Measurements from ENCODE around the gene AP3B1. TPM values are rescaled to one million over a fixed set of nuclear protein-coding genes. Genes with fewer than 3 reads are reported as not detected.
"Not testable (repeated sequence)": the region's sequence is repeated elsewhere in the genome, so short reads cannot be mapped to it uniquely, and the experiment has no call there.

Gene AP3B1
- total and polyA plus RNA-seq, 2 experiments from 2014 or later: 32.1 to 46.3 TPM

DNA sequence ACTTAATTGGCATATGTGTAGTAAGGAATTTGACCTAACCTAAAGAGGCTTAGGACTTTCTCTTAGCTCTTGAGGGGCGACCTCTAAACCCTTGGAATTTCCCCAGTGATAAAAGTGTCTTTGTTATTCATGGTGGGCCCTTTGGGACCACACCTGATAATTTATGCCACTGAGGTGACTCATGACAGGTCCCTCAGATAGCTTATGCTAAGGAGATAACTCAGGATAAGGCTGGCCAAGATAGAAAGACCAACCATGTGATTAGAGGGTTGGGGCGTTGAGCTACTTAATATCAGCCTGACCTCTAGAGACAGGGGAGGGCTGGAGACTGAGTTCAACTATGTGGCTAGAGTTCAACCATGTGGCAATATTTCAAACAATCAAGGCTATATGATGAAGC is 218.1 kb downstream of the AP3B1 start:
- Histone ChIP-seq H2AFZ (no peak overlapping the region), H3F3A (replicated peaks; ENCODE audit: low read depth) (no peaks in the 10 kb centered on the region), H3K4me3 (no peak overlapping the region), H4K20me1 (replicated peaks; ENCODE audit: insufficient read depth) (no peaks in the 10 kb centered on the region), H3K4me2 (no peak overlapping the region), H3K79me2 (replicated peaks; ENCODE audit: insufficient read depth) (no peaks in the 10 kb centered on the region), H3K36me3 (ENCODE audit: insufficient read depth) (no peaks in the 10 kb centered on the region), H3K27ac (ENCODE audit: low read depth) (no peak overlapping the region), H3K4me1 (ENCODE audit: insufficient read depth) (no peaks in the 10 kb centered on the region), H3K9me2 (ENCODE audit: insufficient read depth) (no peaks in the 10 kb centered on the region), H3K27me3 (ENCODE audit: insufficient read depth) (no peaks in the 10 kb centered on the region)
- Mint-ChIP-seq H3K27ac (no peak overlapping the region), H3K4me1 (peaks cover 12% of the 10 kb centered on the region; the same call in 2 of the 3 replicates), H3K36me3 (ENCODE audit: low read depth) (peaks cover 14% of the 10 kb centered on the region; the same call in 2 of the 3 replicates), H3K27me3 (ENCODE audit: insufficient read depth, low read depth, poor library complexity) (no peaks in the 10 kb centered on the region), H3K4me3 (no peak overlapping the region), H3K9me3 (no peaks in the 10 kb centered on the region)
- TF ChIP-seq STAT1 (IDR thresholded peaks at IDR 0.05; ENCODE audit: unreplicated experiment): no peak
- no peak for TF ChIP-seq POLR2AphosphoS5 (IDR thresholded peaks at IDR 0.05; ENCODE audit: low read depth)
- TF ChIP-seq, protein P1, sequence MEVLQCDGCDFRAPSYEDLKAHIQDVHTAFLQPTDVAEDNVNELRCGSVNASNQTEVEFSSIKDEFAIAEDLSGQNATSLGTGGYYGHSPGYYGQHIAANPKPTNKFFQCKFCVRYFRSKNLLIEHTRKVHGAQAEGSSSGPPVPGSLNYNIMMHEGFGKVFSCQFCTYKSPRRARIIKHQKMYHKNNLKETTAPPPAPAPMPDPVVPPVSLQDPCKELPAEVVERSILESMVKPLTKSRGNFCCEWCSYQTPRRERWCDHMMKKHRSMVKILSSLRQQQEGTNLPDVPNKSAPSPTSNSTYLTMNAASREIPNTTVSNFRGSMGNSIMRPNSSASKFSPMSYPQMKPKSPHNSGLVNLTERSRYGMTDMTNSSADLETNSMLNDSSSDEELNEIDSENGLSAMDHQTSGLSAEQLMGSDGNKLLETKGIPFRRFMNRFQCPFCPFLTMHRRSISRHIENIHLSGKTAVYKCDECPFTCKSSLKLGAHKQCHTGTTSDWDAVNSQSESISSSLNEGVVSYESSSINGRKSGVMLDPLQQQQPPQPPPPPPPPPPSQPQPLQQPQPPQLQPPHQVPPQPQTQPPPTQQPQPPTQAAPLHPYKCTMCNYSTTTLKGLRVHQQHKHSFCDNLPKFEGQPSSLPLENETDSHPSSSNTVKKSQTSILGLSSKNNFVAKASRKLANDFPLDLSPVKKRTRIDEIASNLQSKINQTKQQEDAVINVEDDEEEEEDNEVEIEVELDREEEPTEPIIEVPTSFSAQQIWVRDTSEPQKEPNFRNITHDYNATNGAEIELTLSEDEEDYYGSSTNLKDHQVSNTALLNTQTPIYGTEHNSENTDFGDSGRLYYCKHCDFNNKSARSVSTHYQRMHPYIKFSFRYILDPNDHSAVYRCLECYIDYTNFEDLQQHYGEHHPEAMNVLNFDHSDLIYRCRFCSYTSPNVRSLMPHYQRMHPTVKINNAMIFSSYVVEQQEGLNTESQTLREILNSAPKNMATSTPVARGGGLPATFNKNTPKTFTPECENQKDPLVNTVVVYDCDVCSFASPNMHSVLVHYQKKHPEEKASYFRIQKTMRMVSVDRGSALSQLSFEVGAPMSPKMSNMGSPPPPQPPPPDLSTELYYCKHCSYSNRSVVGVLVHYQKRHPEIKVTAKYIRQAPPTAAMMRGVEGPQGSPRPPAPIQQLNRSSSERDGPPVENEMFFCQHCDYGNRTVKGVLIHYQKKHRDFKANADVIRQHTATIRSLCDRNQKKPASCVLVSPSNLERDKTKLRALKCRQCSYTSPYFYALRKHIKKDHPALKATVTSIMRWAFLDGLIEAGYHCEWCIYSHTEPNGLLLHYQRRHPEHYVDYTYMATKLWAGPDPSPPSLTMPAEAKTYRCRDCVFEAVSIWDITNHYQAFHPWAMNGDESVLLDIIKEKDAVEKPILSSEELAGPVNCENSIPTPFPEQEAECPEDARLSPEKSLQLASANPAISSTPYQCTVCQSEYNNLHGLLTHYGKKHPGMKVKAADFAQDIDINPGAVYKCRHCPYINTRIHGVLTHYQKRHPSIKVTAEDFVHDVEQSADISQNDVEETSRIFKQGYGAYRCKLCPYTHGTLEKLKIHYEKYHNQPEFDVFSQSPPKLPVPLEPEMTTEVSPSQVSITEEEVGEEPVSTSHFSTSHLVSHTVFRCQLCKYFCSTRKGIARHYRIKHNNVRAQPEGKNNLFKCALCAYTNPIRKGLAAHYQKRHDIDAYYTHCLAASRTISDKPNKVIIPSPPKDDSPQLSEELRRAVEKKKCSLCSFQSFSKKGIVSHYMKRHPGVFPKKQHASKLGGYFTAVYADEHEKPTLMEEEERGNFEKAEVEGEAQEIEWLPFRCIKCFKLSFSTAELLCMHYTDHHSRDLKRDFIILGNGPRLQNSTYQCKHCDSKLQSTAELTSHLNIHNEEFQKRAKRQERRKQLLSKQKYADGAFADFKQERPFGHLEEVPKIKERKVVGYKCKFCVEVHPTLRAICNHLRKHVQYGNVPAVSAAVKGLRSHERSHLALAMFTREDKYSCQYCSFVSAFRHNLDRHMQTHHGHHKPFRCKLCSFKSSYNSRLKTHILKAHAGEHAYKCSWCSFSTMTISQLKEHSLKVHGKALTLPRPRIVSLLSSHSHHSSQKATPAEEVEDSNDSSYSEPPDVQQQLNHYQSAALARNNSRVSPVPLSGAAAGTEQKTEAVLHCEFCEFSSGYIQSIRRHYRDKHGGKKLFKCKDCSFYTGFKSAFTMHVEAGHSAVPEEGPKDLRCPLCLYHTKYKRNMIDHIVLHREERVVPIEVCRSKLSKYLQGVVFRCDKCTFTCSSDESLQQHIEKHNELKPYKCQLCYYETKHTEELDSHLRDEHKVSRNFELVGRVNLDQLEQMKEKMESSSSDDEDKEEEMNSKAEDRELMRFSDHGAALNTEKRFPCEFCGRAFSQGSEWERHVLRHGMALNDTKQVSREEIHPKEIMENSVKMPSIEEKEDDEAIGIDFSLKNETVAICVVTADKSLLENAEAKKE (CRISPR knock-in tag; IDR thresholded peaks at IDR 0.05): peak; percentile 78
- TF ChIP-seq ZNF114 (CRISPR knock-in tag; IDR thresholded peaks at IDR 0.05): no peak
- no peak for TF ChIP-seq EZH2phosphoT487 (IDR thresholded peaks at IDR 0.05; ENCODE audit: unreplicated experiment)
- no peak for TF ChIP-seq ZNF331 (CRISPR knock-in tag; IDR thresholded peaks at IDR 0.05; ENCODE audit: low read depth)
- DNase-seq (ENCODE audit: low spot score) (peak; percentile 61), ATAC-seq (peak; percentile 74)

GRCh38 chr5:78075301-78075700 is 219.2 kb downstream of the AP3B1 start:
- Mint-ChIP-seq H3K27ac (no peak overlapping the region), H3K4me1 (peaks cover 12% of the 10 kb centered on the region; the same call in 2 of the 3 replicates), H3K36me3 (ENCODE audit: low read depth) (peaks cover 14% of the 10 kb centered on the region; the same call in 1 of the 3 replicates), H3K9me3 (no peaks in the 10 kb centered on the region), H3K4me3 (no peak overlapping the region), H3K27me3 (ENCODE audit: insufficient read depth, low read depth, poor library complexity) (no peaks in the 10 kb centered on the region)
- Histone ChIP-seq H2AFZ (no peak overlapping the region), H3K4me1 (ENCODE audit: insufficient read depth) (no peaks in the 10 kb centered on the region), H3F3A (replicated peaks; ENCODE audit: low read depth) (no peaks in the 10 kb centered on the region), H3K4me2 (no peak overlapping the region), H3K4me3 (no peak overlapping the region), H3K79me2 (replicated peaks; ENCODE audit: insufficient read depth) (no peaks in the 10 kb centered on the region), H3K27ac (ENCODE audit: low read depth) (no peak overlapping the region), H3K27me3 (ENCODE audit: insufficient read depth) (no peaks in the 10 kb centered on the region), H3K9me2 (ENCODE audit: insufficient read depth) (no peaks in the 10 kb centered on the region), H4K20me1 (replicated peaks; ENCODE audit: insufficient read depth) (no peaks in the 10 kb centered on the region), H3K36me3 (ENCODE audit: insufficient read depth) (no peaks in the 10 kb centered on the region)
- no peak for TF ChIP-seq JUNB (IDR thresholded peaks at IDR 0.05; ENCODE audit: unreplicated experiment)
- DNase-seq (ENCODE audit: low spot score) (no peak), ATAC-seq (no peak)

GRCh38 chr5:78070691-78071090 is 223.8 kb downstream of the AP3B1 start:
- not testable (repeated sequence) for H3K27me3 Mint-ChIP-seq (ENCODE audit: insufficient read depth, low read depth, poor library complexity); ATAC-seq; H3K27me3 ChIP-seq (ENCODE audit: insufficient read depth); H3K4me3 Mint-ChIP-seq; H3K9me2 ChIP-seq (ENCODE audit: insufficient read depth); H3K4me3 ChIP-seq; H3K4me1 ChIP-seq (ENCODE audit: insufficient read depth); H3K27ac Mint-ChIP-seq; H3F3A ChIP-seq (replicated peaks; ENCODE audit: low read depth); H4K20me1 ChIP-seq (replicated peaks; ENCODE audit: insufficient read depth); DNase-seq (ENCODE audit: low spot score); H3K4me2 ChIP-seq; H3K27ac ChIP-seq (ENCODE audit: low read depth); H2AFZ ChIP-seq; H3K79me2 ChIP-seq (replicated peaks; ENCODE audit: insufficient read depth); H3K4me1 Mint-ChIP-seq; H3K36me3 ChIP-seq (ENCODE audit: insufficient read depth)
- Mint-ChIP-seq H3K36me3 (ENCODE audit: low read depth) (peaks cover 27% of the 10 kb centered on the region), H3K9me3 (peaks cover 24% of the 10 kb centered on the region)

GRCh38 chr5:78067581-78067980 is 226.9 kb downstream of the AP3B1 start:
- not testable (repeated sequence) for ATAC-seq; H3K4me1 ChIP-seq (ENCODE audit: insufficient read depth); H3K27me3 ChIP-seq (ENCODE audit: insufficient read depth); H4K20me1 ChIP-seq (replicated peaks; ENCODE audit: insufficient read depth); H3K27ac Mint-ChIP-seq; H3K4me1 Mint-ChIP-seq; H3K27ac ChIP-seq (ENCODE audit: low read depth); H3K4me3 ChIP-seq; H3K79me2 ChIP-seq (replicated peaks; ENCODE audit: insufficient read depth); DNase-seq (ENCODE audit: low spot score); H2AFZ ChIP-seq; H3K9me2 ChIP-seq (ENCODE audit: insufficient read depth); H3K4me3 Mint-ChIP-seq; H3F3A ChIP-seq (replicated peaks; ENCODE audit: low read depth); H3K4me2 ChIP-seq; H3K27me3 Mint-ChIP-seq (ENCODE audit: insufficient read depth, low read depth, poor library complexity); H3K36me3 ChIP-seq (ENCODE audit: insufficient read depth)
- peaks cover 25% of the 10 kb centered on the region for H3K36me3 Mint-ChIP-seq (ENCODE audit: low read depth)
- H3K9me3 Mint-ChIP-seq: peaks cover 24% of the 10 kb centered on the region

Data from GM23338 (cell line).